ENCODE measurements around the gene CASQ2. TPM values are rescaled to one million over a fixed set of nuclear protein-coding genes. Genes with fewer than 3 reads are reported as not detected.

Gene CASQ2
- polyA plus RNA-seq, 2 of the 4 experiments (the other 2 are of a cell fraction) = not detected

- ChIA-PET CTCF (interaction anchor here (0.6 to 4.2 kb wide), 10 partner anchors 17 to 646 kb away, joined by 3 to 56 read pairs (median 4); partner anchors contain the start of gene VANGL1), POLR2A (no interaction called here)
- DNase-seq (ENCODE audit: low read depth in 1 of 2, low spot score in 1 of 2) = peak; percentile 7 to 24
- Histone ChIP-seq H3K4me3 (no peak overlapping the region), H3K4me1 (no peaks in the 10 kb centered on the region), H3K27ac (no peak overlapping the region), H3K4me2 (no peak overlapping the region), H3K9me3 (no peaks in the 10 kb centered on the region)
- TF ChIP-seq CTCF (IDR thresholded peaks at IDR 0.05) (peak; percentile 41), KDM5A (IDR thresholded peaks at IDR 0.05) (no peak), SMC3 (IDR thresholded peaks at IDR 0.05) (peak; percentile 66), RAD21 (conservative IDR thresholded peaks at IDR 0.05 in 1 of 2, IDR thresholded peaks at IDR 0.05 in 1 of 2) (peak; percentile 53 to 57)
- FAIRE-seq = no peak
- ATAC-seq = peak; percentile 47 to 54; a peak in 4 of 6 replicates
- WGBS (ENCODE audit: missing lambda C conversion rate) = 6% methylated on average over 1 of the region's 1 CpG
Measured at GRCh38 chr1:115764541-115764940, 4.0 kb downstream of the CASQ2 start.

GRCh38 chr1:115762779-115763178 is 5.7 kb downstream of the CASQ2 start:
- no peak for ATAC-seq
- Histone ChIP-seq H3K9me3 (no peaks in the 10 kb centered on the region), H3K4me1 (no peaks in the 10 kb centered on the region), H3K4me2 (no peak overlapping the region), H3K4me3 (no peak overlapping the region), H3K27ac (no peak overlapping the region)
- CTCF ChIA-PET = interaction anchor here (0.6 to 4.2 kb wide), 5 partner anchors 9 to 812 kb away, joined by 3 to 56 read pairs (median 7); no protein-coding TSS in a partner anchor
- no peak for DNase-seq (ENCODE audit: low read depth in 1 of 2, low spot score in 1 of 2)
- POLR2A ChIA-PET = no interaction called here
- WGBS (ENCODE audit: missing lambda C conversion rate) = 65% methylated on average over 3 of the region's 3 CpGs
- no peak for TF ChIP-seq KDM5A (IDR thresholded peaks at IDR 0.05)
- no peak for TF ChIP-seq ATOH8 (CRISPR knock-in tag; IDR thresholded peaks at IDR 0.05; ENCODE audit: low read depth)
- no peak for TF ChIP-seq FOSB (CRISPR knock-in tag; IDR thresholded peaks at IDR 0.05)
- TF ChIP-seq BCL3 (IDR thresholded peaks at IDR 0.05) = no peak
- TF ChIP-seq MAZ (IDR thresholded peaks at IDR 0.05; ENCODE audit: borderline replicate concordance, low read depth, low read length) = no peak
- TF ChIP-seq POLR2A (IDR thresholded peaks at IDR 0.05; ENCODE audit: low read length) = no peak
- TF ChIP-seq RCOR1 (IDR thresholded peaks at IDR 0.05; ENCODE audit: low read depth, low read length) = no peak
- no peak for TF ChIP-seq JUNB (IDR thresholded peaks at IDR 0.05)
- TF ChIP-seq ZC3H11A (IDR thresholded peaks at IDR 0.05) = no peak
- no peak for TF ChIP-seq TP53 (CRISPR knock-in tag; IDR thresholded peaks at IDR 0.05)
- TF ChIP-seq MAFK (IDR thresholded peaks at IDR 0.05; ENCODE audit: partially characterized antibody) = no peak
- no peak for TF ChIP-seq POLR2AphosphoS2 (conservative IDR thresholded peaks at IDR 0.05; ENCODE audit: low read length)
- no peak for TF ChIP-seq CTCF (IDR thresholded peaks at IDR 0.05)
- TF ChIP-seq HOXB5 (CRISPR knock-in tag; IDR thresholded peaks at IDR 0.05) = no peak
- TF ChIP-seq RARB (CRISPR knock-in tag; IDR thresholded peaks at IDR 0.05) = no peak
- TF ChIP-seq MYC (IDR thresholded peaks at IDR 0.05; ENCODE audit: borderline replicate concordance, low read length) = no peak
- FAIRE-seq = no peak

All from A549 (cell line).